HepG2 (cell line): ENCODE data around the gene CNOT8. TPM values are rescaled to one million over a fixed set of nuclear protein-coding genes. Genes with fewer than 3 reads are reported as not detected.

Experiments used
- ASH2L ChIP-seq: fragments of 300-600, 200-600 bp; sonication (generic); IDR thresholded peaks from 2 replicates; pipeline ENCODE4 v1.7.0; 2017; ENCODE audit warnings: low read depth, mild to moderate bottlenecking, moderate library complexity, mixed read lengths, low read length; ENCODE audit not compliant: insufficient read length
- ATF2 ChIP-seq: sonication (generic); formaldehyde crosslinking; IDR thresholded peaks from 2 replicates; pipeline ENCODE4 v1.4.0; 2020; ENCODE audit warnings: missing genetic modification reagents
- HIVEP1 ChIP-seq: sonication (generic); formaldehyde crosslinking; IDR thresholded peaks from 2 replicates; pipeline ENCODE4 v1.4.0; 2020; ENCODE audit warnings: mild to moderate bottlenecking, missing genetic modification reagents
- PITX1 ChIP-seq: sonication (generic); formaldehyde crosslinking; IDR thresholded peaks from 2 replicates; pipeline ENCODE4 v1.5.1; 2020; ENCODE audit warnings: mild to moderate bottlenecking, missing genetic modification reagents
- RCOR2 ChIP-seq: IDR thresholded peaks from 2 replicates; pipeline ENCODE4 v1.6.1; 2016; ENCODE audit warnings: missing biosample characterization, missing genetic modification reagents
- REPIN1 ChIP-seq: sonication (generic); formaldehyde crosslinking; IDR thresholded peaks from 2 replicates; pipeline ENCODE4 v1.8.0; 2022; ENCODE audit warnings: missing genetic modification reagents, low read depth, mild to moderate bottlenecking, borderline replicate concordance
- SMARCC2 ChIP-seq: fragments of 450-650 bp; IDR thresholded peaks from 2 replicates; pipeline ENCODE4 v1.6.1; 2017; ENCODE audit warnings: antibody characterized with exemption, mild to moderate bottlenecking
- SP4 ChIP-seq: sonication (generic); formaldehyde crosslinking; IDR thresholded peaks from 2 replicates; pipeline ENCODE4 v1.8.1; 2023; ENCODE audit warnings: mild to moderate bottlenecking, missing genetic modification reagents
- TAF1 ChIP-seq: sonication (generic); formaldehyde crosslinking; IDR thresholded peaks from 2 replicates; pipeline ENCODE4 v1.4.0; 2020; ENCODE audit warnings: missing genetic modification reagents
- TFAP4 ChIP-seq: sonication (generic); IDR thresholded peaks from 2 replicates; pipeline ENCODE4 v1.6.1; 2016; ENCODE audit warnings: low read depth, borderline replicate concordance
- TIGD3 ChIP-seq: sonication (generic); formaldehyde crosslinking; IDR thresholded peaks from 2 replicates; pipeline ENCODE4 v1.5.1; 2020; ENCODE audit warnings: mild to moderate bottlenecking, missing genetic modification reagents, borderline replicate concordance
- ZKSCAN1 ChIP-seq: fragments of 150-350 bp; IDR thresholded peaks from 2 replicates; pipeline ENCODE4 v1.6.1; 2014; ENCODE audit warnings: low read length
- ZMYM3 ChIP-seq: sonication (generic); formaldehyde crosslinking; IDR thresholded peaks from 2 replicates; pipeline ENCODE4 v1.5.1; 2020; ENCODE audit warnings: mild to moderate bottlenecking, missing genetic modification reagents
- ZNF207 ChIP-seq: fragments of 450-650 bp; IDR thresholded peaks from 2 replicates; pipeline ENCODE4 v1.6.1; 2016; ENCODE audit warnings: antibody characterized with exemption, borderline replicate concordance
- ZNF326 ChIP-seq: sonication (generic); formaldehyde crosslinking; IDR thresholded peaks from 2 replicates; pipeline ENCODE4 v1.4.0; 2020; ENCODE audit warnings: missing genetic modification reagents, borderline replicate concordance
- ZNF484 ChIP-seq: sonication (generic); formaldehyde crosslinking; IDR thresholded peaks from 2 replicates; pipeline ENCODE4 v1.5.1; 2020; ENCODE audit warnings: mild to moderate bottlenecking, low read depth, missing genetic modification reagents, borderline replicate concordance
- ZNF503 ChIP-seq: sonication (generic); formaldehyde crosslinking; IDR thresholded peaks from 2 replicates; pipeline ENCODE4 v1.4.0; 2020; ENCODE audit warnings: missing genetic modification reagents
- ZNF746 ChIP-seq: sonication (generic); formaldehyde crosslinking; IDR thresholded peaks from 2 replicates; pipeline ENCODE4 v1.8.0; 2022; ENCODE audit warnings: mild to moderate bottlenecking, missing genetic modification reagents
- polyA plus RNA-seq, 8 experiments: library from polyadenylated mRNA; depleted of rRNA in 3 of 8; stranded (reverse) in 7 of 8; unstranded in 1 of 8; fragments of >200 nt; fragmentation: Illumina TruSeq in 4 of 8; extraction: Trizol in 4 of 8; gene quantifications; 2 replicates each; pipeline versions ENCODE4 v1.2.1 to v1.2.3, GENCODE V29; 2011 to 2016; ENCODE audit warnings: low read depth in 4 of 8, missing spikeins in 1 of 8, mixed read lengths in 1 of 8; ENCODE audit not compliant: insufficient read depth in 1 of 8
- total RNA-seq, 5 experiments: library from RNA; depleted of rRNA; stranded (reverse); fragments of >200 nt; fragmentation: Illumina TruSeq; extraction: Trizol; gene quantifications; 2 replicates each; pipeline ENCODE4 v1.2.3, GENCODE V29; 2016; ENCODE audit warnings: low read depth in 1 of 5
- TF ChIP-seq, protein P1 (sequence below): sonication (generic); formaldehyde crosslinking; IDR thresholded peaks from 2 replicates; pipeline ENCODE4 v1.9.0; 2021; ENCODE audit warnings: missing genetic modification reagents, borderline replicate concordance

The CNOT8 gene
- total and polyA plus RNA-seq, 2 of the 13 experiments (the other 11 are each of a cell fraction or from before 2014, with no cell fraction given): 37.1 to 74.9 TPM

DNA sequence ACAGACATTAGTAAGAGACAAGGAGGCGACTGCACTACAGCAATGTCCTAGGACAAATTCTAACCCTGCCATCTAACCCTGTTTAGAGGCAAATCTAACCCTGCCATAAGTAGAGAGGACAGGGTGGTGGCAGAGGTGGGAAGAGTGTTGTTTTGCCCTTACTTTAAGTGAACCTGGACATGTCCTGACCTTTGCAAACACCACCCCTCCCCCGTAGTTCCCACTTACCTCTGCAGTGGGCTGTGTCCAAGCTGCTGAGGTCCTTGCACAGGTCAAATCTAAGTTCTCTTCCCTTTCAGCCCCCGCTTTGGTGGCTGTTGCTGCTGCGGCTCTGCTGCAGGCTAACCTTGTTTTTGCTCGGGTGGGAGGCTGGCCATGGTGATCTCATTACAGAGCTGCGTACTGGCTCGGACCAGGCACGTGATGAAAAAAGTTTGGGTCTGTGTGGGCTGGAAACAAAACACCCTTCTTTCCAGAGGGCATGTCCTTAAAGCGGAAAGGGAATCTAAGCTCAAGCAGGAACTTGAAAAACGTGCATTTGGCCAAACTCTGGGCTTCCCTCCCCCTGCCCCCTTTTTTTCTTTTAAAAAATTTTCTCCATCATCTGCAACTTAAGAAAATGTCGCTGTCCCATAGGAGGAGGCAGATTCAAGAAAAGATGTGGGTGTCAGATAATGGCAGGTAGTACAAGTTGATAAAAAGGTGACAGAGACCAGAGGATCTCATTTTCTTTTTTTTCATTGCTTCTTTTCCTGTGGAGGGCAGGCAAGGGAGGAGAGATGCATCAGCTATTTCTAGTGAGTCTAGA, 8.0 kb upstream of the CNOT8 start, which contains the start of gene FAXDC2 (continued):
- TF ChIP-seq ZNF746 (CRISPR knock-in tag): no peak
- TF ChIP-seq ZNF484 (CRISPR knock-in tag): no peak
- TF ChIP-seq ZKSCAN1: no peak
- peak; percentile 38; the same call in 1 of the 2 replicates for TF ChIP-seq SP4 (CRISPR knock-in tag)
- TF ChIP-seq, protein P1, sequence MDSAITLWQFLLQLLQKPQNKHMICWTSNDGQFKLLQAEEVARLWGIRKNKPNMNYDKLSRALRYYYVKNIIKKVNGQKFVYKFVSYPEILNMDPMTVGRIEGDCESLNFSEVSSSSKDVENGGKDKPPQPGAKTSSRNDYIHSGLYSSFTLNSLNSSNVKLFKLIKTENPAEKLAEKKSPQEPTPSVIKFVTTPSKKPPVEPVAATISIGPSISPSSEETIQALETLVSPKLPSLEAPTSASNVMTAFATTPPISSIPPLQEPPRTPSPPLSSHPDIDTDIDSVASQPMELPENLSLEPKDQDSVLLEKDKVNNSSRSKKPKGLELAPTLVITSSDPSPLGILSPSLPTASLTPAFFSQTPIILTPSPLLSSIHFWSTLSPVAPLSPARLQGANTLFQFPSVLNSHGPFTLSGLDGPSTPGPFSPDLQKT (CRISPR knock-in tag): no peak
- no peak; the same call in 1 of the 2 replicates for TF ChIP-seq REPIN1 (CRISPR knock-in tag)
- TF ChIP-seq ZNF326 (CRISPR knock-in tag): no peak
- TF ChIP-seq TFAP4: no peak
- peak; percentile 74 for TF ChIP-seq TAF1 (CRISPR knock-in tag)
- TF ChIP-seq HIVEP1: no peak
- peak; percentile 34 for TF ChIP-seq ASH2L
- TF ChIP-seq TIGD3 (CRISPR knock-in tag): no peak
- no peak for TF ChIP-seq SMARCC2
- no peak for TF ChIP-seq ZNF207
- TF ChIP-seq ZNF503 (CRISPR knock-in tag): no peak
- no peak for TF ChIP-seq RCOR2
- no peak for TF ChIP-seq PITX1 (CRISPR knock-in tag)
- no peak; the same call in 1 of the 2 replicates for TF ChIP-seq ATF2
- TF ChIP-seq ZMYM3 (CRISPR knock-in tag): no peak
